GM12865 (cell line): ENCODE measurements around the gene ABCA2.
A peak's percentile ranks its signal among the peaks of the same experiment; 100 is the strongest.

Experiments
- DNase-seq: peaks from one replicate; pipeline ENCODE4 v3.0.0; 2010; ENCODE audit warnings: low read depth
- H3K4me3 ChIP-seq: 2 replicates; pipeline ENCODE4 v1.5.1; 2011; ENCODE audit warnings: mild to moderate bottlenecking, low read depth, low read length, control low read depth
- TF ChIP-seq, protein P1 (sequence below): IDR thresholded peaks from 2 replicates; pipeline ENCODE4 v1.5.1; 2011; ENCODE audit warnings: low read length, control low read depth, low read depth, inconsistent platforms; ENCODE audit not compliant: insufficient read depth; ENCODE audit errors: missing control alignments

Gene ABCA2

GRCh38 chr9:137048655-137049543 lies 20.9 kb upstream of the ABCA2 start:
- no peak overlapping the region for H3K4me3 ChIP-seq
- TF ChIP-seq, protein P1, sequence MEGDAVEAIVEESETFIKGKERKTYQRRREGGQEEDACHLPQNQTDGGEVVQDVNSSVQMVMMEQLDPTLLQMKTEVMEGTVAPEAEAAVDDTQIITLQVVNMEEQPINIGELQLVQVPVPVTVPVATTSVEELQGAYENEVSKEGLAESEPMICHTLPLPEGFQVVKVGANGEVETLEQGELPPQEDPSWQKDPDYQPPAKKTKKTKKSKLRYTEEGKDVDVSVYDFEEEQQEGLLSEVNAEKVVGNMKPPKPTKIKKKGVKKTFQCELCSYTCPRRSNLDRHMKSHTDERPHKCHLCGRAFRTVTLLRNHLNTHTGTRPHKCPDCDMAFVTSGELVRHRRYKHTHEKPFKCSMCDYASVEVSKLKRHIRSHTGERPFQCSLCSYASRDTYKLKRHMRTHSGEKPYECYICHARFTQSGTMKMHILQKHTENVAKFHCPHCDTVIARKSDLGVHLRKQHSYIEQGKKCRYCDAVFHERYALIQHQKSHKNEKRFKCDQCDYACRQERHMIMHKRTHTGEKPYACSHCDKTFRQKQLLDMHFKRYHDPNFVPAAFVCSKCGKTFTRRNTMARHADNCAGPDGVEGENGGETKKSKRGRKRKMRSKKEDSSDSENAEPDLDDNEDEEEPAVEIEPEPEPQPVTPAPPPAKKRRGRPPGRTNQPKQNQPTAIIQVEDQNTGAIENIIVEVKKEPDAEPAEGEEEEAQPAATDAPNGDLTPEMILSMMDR = no peak
- DNase-seq = no peak

- no peak within 1 kb of the TSS for H3K4me3 ChIP-seq
- TF ChIP-seq, protein P1 = peak; percentile 93
- peak; percentile 82 for DNase-seq
Observed at GRCh38 chr9:137046088-137046787, 18.2 kb upstream of the ABCA2 start, which contains the start of gene NPDC1. Gene NPDC1, minus strand, starts transcription at chr9:137046177. Its CDS starts 188 bp downstream, at chr9:137045989.

- DNase-seq = no peak
- no peak overlapping the region for H3K4me3 ChIP-seq
- TF ChIP-seq, protein P1 = no peak
Observed at GRCh38 chr9:137045294-137046087, 17.5 kb upstream of the ABCA2 start.

- H3K4me3 ChIP-seq = no peak overlapping the region
- TF ChIP-seq, protein P1 = no peak
- DNase-seq = no peak
Observed at GRCh38 chr9:137044502-137045177, 16.6 kb upstream of the ABCA2 start.

DNA sequence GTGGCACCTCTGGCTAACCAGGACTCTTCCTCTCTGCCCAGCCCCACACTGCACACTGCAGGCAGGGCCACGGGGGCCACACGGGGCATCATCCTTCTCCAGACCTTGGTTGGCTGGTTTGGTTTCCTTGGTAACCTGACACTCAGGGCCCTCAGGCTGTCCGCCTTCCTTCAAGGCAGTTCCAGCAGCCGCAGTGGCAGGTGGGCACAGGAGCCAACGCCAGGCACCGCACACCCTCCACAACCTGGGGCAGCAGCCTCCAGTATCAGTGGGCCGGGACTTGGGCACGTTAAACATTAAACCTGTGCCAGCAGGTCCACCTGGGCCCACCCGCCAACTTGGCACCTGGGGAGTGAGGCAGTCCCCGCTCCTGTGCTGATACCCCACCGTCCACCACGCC lies 16.0 kb upstream of the ABCA2 start:
- no peak for DNase-seq
- TF ChIP-seq, protein P1 = no peak
- no peak overlapping the region for H3K4me3 ChIP-seq
